BLaER1 (cell line): ENCODE data around the gene PIGQ.

Experiments used
- H3K27ac ChIP-seq: shearing (Covaris generic); formaldehyde crosslinking; 2 replicates; pipeline ENCODE4 v1.8.1; 2022
- H3K27me3 ChIP-seq: shearing (Covaris generic); formaldehyde crosslinking; 2 replicates; pipeline ENCODE4 v1.8.1; 2022
- H3K36me3 ChIP-seq: shearing (Covaris generic); formaldehyde crosslinking; 2 replicates; pipeline ENCODE4 v1.8.1; 2022
- H3K4me1 ChIP-seq: shearing (Covaris generic); formaldehyde crosslinking; 2 replicates; pipeline ENCODE4 v1.8.1; 2022
- H3K4me2 ChIP-seq: shearing (Covaris generic); formaldehyde crosslinking; 2 replicates; pipeline ENCODE4 v1.8.1; 2022
- H3K4me3 ChIP-seq: shearing (Covaris generic); formaldehyde crosslinking; 2 replicates; pipeline ENCODE4 v1.8.1; 2022
- H3K9ac ChIP-seq: shearing (Covaris generic); formaldehyde crosslinking; 2 replicates; pipeline ENCODE4 v1.8.1; 2022
- H3K9me3 ChIP-seq: shearing (Covaris generic); formaldehyde crosslinking; 2 replicates; pipeline ENCODE4 v1.8.1; 2022
- H4K20me1 ChIP-seq: shearing (Covaris generic); formaldehyde crosslinking; 2 replicates; pipeline ENCODE4 v1.8.1; 2022
- Cebpa-rat ChIP-seq: shearing (Covaris generic); IDR thresholded peaks from 2 replicates; pipeline ENCODE4 v1.8.1; 2022

The PIGQ gene

GRCh38 chr16:526181-527014 lies 43.4 kb upstream of the PIGQ start:
- TF ChIP-seq Cebpa-rat: no peak
- no peaks in the 10 kb centered on the region for H3K27me3 ChIP-seq
- no peaks in the 10 kb centered on the region for H3K9me3 ChIP-seq
- H3K4me3 ChIP-seq: peak overlapping the region; percentile 96
- H3K27ac ChIP-seq: peak overlapping the region; percentile 95
- peaks cover 75% of the 10 kb centered on the region for H3K4me1 ChIP-seq
- H4K20me1 ChIP-seq: peaks cover 73% of the 10 kb centered on the region
- peak overlapping the region; percentile 92 for H3K9ac ChIP-seq
- peaks cover 53% of the 10 kb centered on the region for H3K36me3 ChIP-seq
- H3K4me2 ChIP-seq: peak overlapping the region; percentile 97

GRCh38 chr16:527015-527903 lies 42.5 kb upstream of the PIGQ start, which contains the start of gene CAPN15:
Gene CAPN15, plus strand, starts transcription at chr16:527712. Its CDS starts 19,127 bp downstream, at chr16:546839.
- peak within 1 kb of the TSS; percentile 96 for H3K4me3 ChIP-seq
- H3K4me1 ChIP-seq: peaks cover 76% of the 10 kb centered on the region
- no peak for TF ChIP-seq Cebpa-rat
- peak within 1 kb of the TSS; percentile 95 for H3K27ac ChIP-seq
- H3K27me3 ChIP-seq: no peaks in the 10 kb centered on the region
- no peaks in the 10 kb centered on the region for H3K9me3 ChIP-seq
- H3K9ac ChIP-seq: peak within 1 kb of the TSS; percentile 92
- H4K20me1 ChIP-seq: peaks cover 77% of the 10 kb centered on the region
- peak within 1 kb of the TSS; percentile 97 for H3K4me2 ChIP-seq
- H3K36me3 ChIP-seq: peaks cover 56% of the 10 kb centered on the region

GRCh38 chr16:528111-529011 lies 41.4 kb upstream of the PIGQ start:
- no peaks in the 10 kb centered on the region for H3K27me3 ChIP-seq
- H3K27ac ChIP-seq: peak overlapping the region; percentile 95
- no peaks in the 10 kb centered on the region for H3K9me3 ChIP-seq
- H3K4me2 ChIP-seq: peak overlapping the region; percentile 97
- no peak for TF ChIP-seq Cebpa-rat
- H4K20me1 ChIP-seq: peaks cover 83% of the 10 kb centered on the region
- peak overlapping the region; percentile 96 for H3K4me3 ChIP-seq
- H3K4me1 ChIP-seq: peaks cover 69% of the 10 kb centered on the region
- H3K9ac ChIP-seq: peak overlapping the region; percentile 92
- H3K36me3 ChIP-seq: peaks cover 54% of the 10 kb centered on the region

- H3K36me3 ChIP-seq: peaks cover 56% of the 10 kb centered on the region
- peaks cover 69% of the 10 kb centered on the region for H3K4me1 ChIP-seq
- peaks cover 87% of the 10 kb centered on the region for H4K20me1 ChIP-seq
- H3K4me2 ChIP-seq: peak overlapping the region; percentile 97
- H3K4me3 ChIP-seq: peak overlapping the region; percentile 96
- TF ChIP-seq Cebpa-rat: no peak
- H3K27me3 ChIP-seq: no peaks in the 10 kb centered on the region
- H3K9ac ChIP-seq: peak overlapping the region; percentile 92
- peak overlapping the region; percentile 95 for H3K27ac ChIP-seq
- no peaks in the 10 kb centered on the region for H3K9me3 ChIP-seq
These were observed 40.7 kb upstream of the PIGQ start for GRCh38 chr16:529012-529575.

DNA sequence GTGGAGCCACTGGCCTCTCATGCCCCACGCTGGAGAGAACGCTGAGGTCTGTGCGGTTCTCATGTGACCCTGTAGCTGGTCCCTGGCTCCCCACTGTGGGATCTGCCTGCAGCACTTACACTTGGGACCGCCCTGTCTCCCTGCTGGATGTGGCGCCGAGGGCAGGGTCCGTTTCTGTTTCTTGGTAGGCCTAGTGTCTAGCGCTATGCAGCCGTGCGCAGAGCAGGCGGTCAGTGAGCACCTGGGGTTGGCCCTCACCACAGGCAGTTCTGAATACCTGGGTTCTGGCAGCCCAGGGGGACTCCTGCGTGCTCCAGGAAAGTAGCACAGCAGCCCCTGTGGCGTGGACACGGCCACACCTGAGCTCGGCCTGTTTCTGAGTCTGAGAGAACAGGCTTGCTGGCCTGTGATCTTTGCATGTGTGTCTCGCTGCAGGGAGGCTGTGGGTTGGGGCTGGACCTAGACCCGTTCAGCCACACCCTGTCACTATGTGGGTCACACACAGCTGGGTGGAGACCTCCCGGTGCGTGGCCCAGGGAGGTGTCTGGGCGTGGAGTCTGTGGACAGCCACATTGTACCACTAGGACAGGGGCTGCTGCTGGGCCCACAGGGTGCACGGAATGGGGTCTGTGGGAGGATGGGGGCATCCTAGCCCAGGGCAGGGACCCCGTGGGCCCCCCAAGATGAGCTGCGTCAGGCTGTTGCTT lies 39.5 kb upstream of the PIGQ start:
- Histone ChIP-seq H3K27ac (no peak overlapping the region), H3K4me2 (peak overlapping the region; percentile 97), H4K20me1 (peaks cover 88% of the 10 kb centered on the region), H3K27me3 (no peaks in the 10 kb centered on the region), H3K9me3 (no peaks in the 10 kb centered on the region), H3K4me1 (peaks cover 60% of the 10 kb centered on the region), H3K36me3 (peaks cover 56% of the 10 kb centered on the region), H3K9ac (peak overlapping the region; percentile 92; the same call in 1 of the 2 replicates), H3K4me3 (no peak overlapping the region)
- TF ChIP-seq Cebpa-rat: no peak

DNA sequence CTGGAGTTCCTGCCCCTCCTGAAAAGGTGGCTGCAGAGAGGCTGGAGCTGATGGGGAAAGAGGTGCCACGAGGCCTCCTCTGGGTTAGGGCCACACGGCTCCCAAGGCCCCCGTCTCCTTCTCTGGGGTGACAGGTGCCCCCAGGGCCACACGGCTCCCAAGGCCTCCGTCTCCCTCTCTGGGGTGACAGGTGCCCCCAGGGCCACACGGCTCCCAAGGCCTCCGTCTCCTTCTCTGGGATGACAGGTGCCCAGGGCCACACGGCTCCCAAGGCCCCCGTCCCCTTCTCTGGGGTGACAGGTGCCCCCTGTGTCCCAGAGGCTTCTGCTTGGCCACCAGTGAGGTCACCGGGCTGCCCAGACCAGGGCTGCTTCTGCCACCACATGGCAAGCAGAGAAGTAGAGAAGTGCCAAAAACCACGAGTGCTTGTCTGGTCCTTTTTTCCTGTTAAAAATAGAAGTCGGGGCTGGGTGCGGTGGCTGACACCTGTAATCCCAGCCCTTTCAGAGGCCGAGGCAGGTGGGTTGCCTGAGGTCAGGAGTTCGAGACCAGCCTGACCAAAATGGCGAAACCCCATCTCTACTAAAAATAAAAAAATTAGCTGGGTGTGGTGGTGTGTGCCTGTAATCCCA lies 38.2 kb upstream of the PIGQ start:
- no peak overlapping the region for H3K9ac ChIP-seq
- no peak for TF ChIP-seq Cebpa-rat
- no peaks in the 10 kb centered on the region for H3K9me3 ChIP-seq
- H3K4me1 ChIP-seq: peaks cover 46% of the 10 kb centered on the region
- no peak overlapping the region for H3K4me3 ChIP-seq
- peaks cover 88% of the 10 kb centered on the region for H4K20me1 ChIP-seq
- H3K4me2 ChIP-seq: 0 out of 2 replicates have a peak overlapping the region, but pooled peaks have one; percentile 3
- peaks cover 70% of the 10 kb centered on the region for H3K36me3 ChIP-seq
- 0 out of 2 replicates have a peak overlapping the region, but pooled peaks have one; percentile 4 for H3K27ac ChIP-seq
- H3K27me3 ChIP-seq: no peaks in the 10 kb centered on the region

- Histone ChIP-seq H3K27me3 (no peaks in the 10 kb centered on the region), H3K9me3 (no peaks in the 10 kb centered on the region), H3K9ac (no peak overlapping the region), H3K27ac (no peak overlapping the region), H3K4me3 (no peak overlapping the region), H4K20me1 (peaks cover 100% of the 10 kb centered on the region), H3K4me2 (peak overlapping the region; percentile 16), H3K4me1 (peaks cover 46% of the 10 kb centered on the region), H3K36me3 (peaks cover 89% of the 10 kb centered on the region)
- no peak for TF ChIP-seq Cebpa-rat
These were observed 36.2 kb upstream of the PIGQ start for GRCh38 chr16:533391-534123.
